GM12892 (cell line): Measurements from ENCODE around the gene ANK3.

ENCODE experiments used
- POLR2A ChIP-seq: IDR thresholded peaks from 2 replicates; pipeline ENCODE4 v1.6.1; 2011; ENCODE audit warnings: low read depth, low read length, control low read depth
- POLR2AphosphoS5 ChIP-seq: IDR thresholded peaks from 2 replicates; pipeline ENCODE4 v1.6.1; 2011; ENCODE audit warnings: low read depth, low read length, control low read depth
- TAF1 ChIP-seq: IDR thresholded peaks from 2 replicates; pipeline ENCODE4 v1.6.1; 2011; ENCODE audit warnings: low read depth, mild to moderate bottlenecking, control low read depth, low read length, borderline replicate concordance

- TF ChIP-seq POLR2A = no peak
- no peak for TF ChIP-seq TAF1
- no peak for TF ChIP-seq POLR2AphosphoS5
Observed at GRCh38 chr10:60235001-60235400, 154.7 kb downstream of the ANK3 start.
